SU-DHL-6 (cell line): ENCODE measurements around the gene ZBBX.

Source experiments
- H2AFZ ChIP-seq: fragments of 200-600 bp; sonication (generic); 2 replicates; pipeline ENCODE4 v1.6.1; 2014; ENCODE audit warnings: low read depth, mild to moderate bottlenecking, moderate library complexity, mixed read lengths, antibody characterized with exemption, low read length; ENCODE audit not compliant: severe bottlenecking
- H3F3A ChIP-seq: fragments of 200-600 bp; shearing (Covaris generic); 2 replicates; pipeline ENCODE4 v1.6.0; 2016; ENCODE audit warnings: antibody characterized with exemption, mild to moderate bottlenecking; ENCODE audit not compliant: insufficient read depth
- H3K27ac ChIP-seq: fragments of 200-600 bp; sonication (generic); 2 replicates; pipeline ENCODE4 v1.5.1; 2016; ENCODE audit warnings: low read depth, mild to moderate bottlenecking, low read length, moderate library complexity, mixed read lengths
- H3K27me3 ChIP-seq: fragments of 200-600 bp; sonication (generic), shearing (Covaris generic); 2 replicates; pipeline ENCODE4 v1.6.0; 2014; ENCODE audit warnings: mild to moderate bottlenecking, low read length
- H3K36me3 ChIP-seq: fragments of 200-600 bp; sonication (generic); 2 replicates; pipeline ENCODE4 v1.6.1; 2014; ENCODE audit warnings: mild to moderate bottlenecking, low read length, mixed read lengths
- H3K4me2 ChIP-seq: fragments of 300-600, 200-600 bp; shearing (Covaris generic), sonication (generic); 2 replicates; pipeline ENCODE4 v1.6.0; 2014; ENCODE audit warnings: low read length, low read depth, mild to moderate bottlenecking; ENCODE audit not compliant: poor library complexity, severe bottlenecking
- H3K4me3 ChIP-seq: fragments of 200-600 bp; sonication (generic); 2 replicates; pipeline ENCODE4 v1.5.1; 2014; ENCODE audit warnings: antibody characterized with exemption, low read length, mild to moderate bottlenecking, mixed read lengths; ENCODE audit not compliant: insufficient read depth, poor library complexity, severe bottlenecking
- H3K79me2 ChIP-seq: fragments of 200-600 bp; sonication (generic); 2 replicates; pipeline ENCODE4 v1.6.1; 2014; ENCODE audit warnings: mild to moderate bottlenecking, low read length, moderate library complexity; ENCODE audit not compliant: insufficient read depth
- H3K9ac ChIP-seq: fragments of 200-600 bp; sonication (generic); 2 replicates; pipeline ENCODE4 v1.7.0; 2014; ENCODE audit warnings: mild to moderate bottlenecking, low read length
- H3K9me2 ChIP-seq: fragments of 200-600 bp; sonication (generic); replicated peaks from 2 replicates; pipeline ENCODE4 v1.6.1; 2014; ENCODE audit warnings: low read length; ENCODE audit not compliant: insufficient read depth
- H3K9me3 ChIP-seq: fragments of 200-600 bp; sonication (generic); 2 replicates; pipeline ENCODE4 v1.6.1; 2014; ENCODE audit warnings: low read length, mixed read lengths; ENCODE audit not compliant: insufficient read depth
- H4K20me1 ChIP-seq: fragments of 200-600 bp; sonication (generic); 2 replicates; pipeline ENCODE4 v1.6.1; 2014; ENCODE audit warnings: low read depth, mild to moderate bottlenecking, antibody characterized with exemption, low read length, moderate library complexity, mixed read lengths
- EZH2phosphoT487 ChIP-seq: fragments of 200-600 bp; sonication (generic), shearing (Covaris generic); conservative IDR thresholded peaks from 2 replicates; pipeline ENCODE4 v1.6.1; 2018; ENCODE audit warnings: mild to moderate bottlenecking, antibody characterized with exemption, low read length, moderate library complexity, mixed read lengths
- TF ChIP-seq, protein P1 (sequence below): fragments of 200-600 bp; sonication (generic); IDR thresholded peaks from one replicate; pipeline ENCODE4 v1.5.1; 2017; ENCODE audit warnings: antibody characterized with exemption, mild to moderate bottlenecking, low read length, moderate library complexity; ENCODE audit not compliant: insufficient read depth, poor library complexity, severe bottlenecking

ZBBX gene

DNA sequence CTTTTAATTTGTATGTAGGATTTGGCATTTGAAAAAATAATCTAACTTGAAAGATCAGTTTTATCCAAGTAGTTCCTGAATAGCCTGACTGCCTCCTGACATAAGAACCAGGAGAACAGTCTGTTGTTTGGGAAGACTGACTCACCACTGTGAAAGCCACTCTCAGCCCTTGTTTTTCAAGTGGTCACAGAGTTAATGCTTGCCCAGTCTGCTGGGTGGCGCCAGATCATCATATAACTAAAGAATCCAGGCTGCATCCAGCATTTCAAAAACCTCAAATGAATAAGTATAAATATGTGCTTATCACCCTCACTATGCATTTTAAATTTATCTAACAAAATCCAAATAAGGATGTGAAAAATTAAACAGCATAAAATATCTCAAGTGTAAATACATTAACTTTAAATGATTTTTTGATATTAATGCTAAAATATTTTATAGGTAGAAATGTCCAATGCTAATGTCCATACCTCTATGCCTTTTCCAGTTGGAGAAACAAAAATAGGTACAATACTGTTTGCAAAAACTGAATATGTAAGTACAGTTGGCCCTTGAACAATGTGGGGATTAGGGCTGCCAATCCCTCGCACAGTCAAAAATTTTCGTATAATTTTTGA is 26.9 kb upstream of the ZBBX start:
- Histone ChIP-seq H4K20me1 (no peaks in the 10 kb centered on the region), H3K36me3 (no peaks in the 10 kb centered on the region), H3F3A (no peaks in the 10 kb centered on the region), H3K27me3 (no peaks in the 10 kb centered on the region), H3K79me2 (no peaks in the 10 kb centered on the region), H3K9ac (no peak overlapping the region), H3K27ac (no peak overlapping the region), H3K9me3 (no peaks in the 10 kb centered on the region), H3K9me2 (no peaks in the 10 kb centered on the region), H3K4me2 (no peak overlapping the region), H2AFZ (no peak overlapping the region), H3K4me3 (no peak overlapping the region)
- TF ChIP-seq, protein P1, sequence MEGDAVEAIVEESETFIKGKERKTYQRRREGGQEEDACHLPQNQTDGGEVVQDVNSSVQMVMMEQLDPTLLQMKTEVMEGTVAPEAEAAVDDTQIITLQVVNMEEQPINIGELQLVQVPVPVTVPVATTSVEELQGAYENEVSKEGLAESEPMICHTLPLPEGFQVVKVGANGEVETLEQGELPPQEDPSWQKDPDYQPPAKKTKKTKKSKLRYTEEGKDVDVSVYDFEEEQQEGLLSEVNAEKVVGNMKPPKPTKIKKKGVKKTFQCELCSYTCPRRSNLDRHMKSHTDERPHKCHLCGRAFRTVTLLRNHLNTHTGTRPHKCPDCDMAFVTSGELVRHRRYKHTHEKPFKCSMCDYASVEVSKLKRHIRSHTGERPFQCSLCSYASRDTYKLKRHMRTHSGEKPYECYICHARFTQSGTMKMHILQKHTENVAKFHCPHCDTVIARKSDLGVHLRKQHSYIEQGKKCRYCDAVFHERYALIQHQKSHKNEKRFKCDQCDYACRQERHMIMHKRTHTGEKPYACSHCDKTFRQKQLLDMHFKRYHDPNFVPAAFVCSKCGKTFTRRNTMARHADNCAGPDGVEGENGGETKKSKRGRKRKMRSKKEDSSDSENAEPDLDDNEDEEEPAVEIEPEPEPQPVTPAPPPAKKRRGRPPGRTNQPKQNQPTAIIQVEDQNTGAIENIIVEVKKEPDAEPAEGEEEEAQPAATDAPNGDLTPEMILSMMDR: peak; percentile 16
- TF ChIP-seq EZH2phosphoT487: no peak

DNA sequence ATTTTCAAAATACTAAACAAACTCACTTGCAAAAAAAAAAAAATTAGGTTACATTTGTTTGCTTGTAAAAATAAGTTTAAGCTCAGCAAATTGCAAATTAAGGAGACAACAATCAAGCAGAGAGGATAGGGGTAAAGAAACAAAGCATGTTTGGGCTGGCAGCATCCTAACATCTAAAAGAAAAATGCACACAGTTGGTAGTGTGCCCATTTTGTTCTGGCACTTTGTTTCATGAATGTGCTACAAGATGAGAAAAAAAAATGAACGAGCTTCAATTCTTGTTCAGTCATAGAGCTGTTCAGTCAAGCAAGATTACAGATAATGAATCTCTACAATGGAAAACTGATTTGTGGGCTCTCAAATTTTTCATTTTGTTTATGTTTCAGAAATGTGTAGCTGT is 17.7 kb upstream of the ZBBX start:
- H3K27me3 ChIP-seq: no peaks in the 10 kb centered on the region
- no peak overlapping the region for H3K9ac ChIP-seq
- no peaks in the 10 kb centered on the region for H3K9me3 ChIP-seq
- H3K4me3 ChIP-seq: no peak overlapping the region
- no peak overlapping the region for H3K27ac ChIP-seq
- no peaks in the 10 kb centered on the region for H4K20me1 ChIP-seq
- H3K4me2 ChIP-seq: no peak overlapping the region
- TF ChIP-seq EZH2phosphoT487: no peak
- TF ChIP-seq, protein P1: no peak
- no peaks in the 10 kb centered on the region for H3K9me2 ChIP-seq
- H2AFZ ChIP-seq: no peak overlapping the region
- H3F3A ChIP-seq: no peaks in the 10 kb centered on the region
- H3K36me3 ChIP-seq: no peaks in the 10 kb centered on the region
- H3K79me2 ChIP-seq: no peaks in the 10 kb centered on the region

DNA sequence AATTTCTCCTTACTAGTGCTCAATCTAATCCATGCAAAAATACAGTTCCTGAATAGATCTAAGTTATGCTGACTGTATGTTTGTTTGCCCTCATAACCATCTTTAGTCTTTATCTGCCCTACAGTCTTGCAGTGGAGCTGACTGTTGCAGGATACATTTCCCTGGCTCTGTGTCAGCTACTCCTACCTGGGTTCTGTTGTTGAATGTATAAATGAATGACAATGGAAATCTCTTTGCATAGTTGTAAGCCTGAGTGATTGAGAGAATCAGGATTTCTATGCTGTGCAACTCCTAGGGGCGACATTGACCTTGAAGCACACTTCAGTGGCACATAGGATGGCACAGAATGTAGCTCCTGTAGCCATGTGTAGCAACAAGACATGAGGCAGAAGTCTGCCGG is 16.0 kb upstream of the ZBBX start:
- Histone ChIP-seq H3F3A (no peaks in the 10 kb centered on the region), H3K9me2 (no peaks in the 10 kb centered on the region), H2AFZ (no peak overlapping the region), H3K27ac (no peak overlapping the region), H3K9ac (no peak overlapping the region), H3K9me3 (no peaks in the 10 kb centered on the region), H3K4me3 (no peak overlapping the region), H3K4me2 (no peak overlapping the region), H3K79me2 (no peaks in the 10 kb centered on the region), H3K27me3 (no peaks in the 10 kb centered on the region), H4K20me1 (no peaks in the 10 kb centered on the region), H3K36me3 (no peaks in the 10 kb centered on the region)
- TF ChIP-seq EZH2phosphoT487: no peak
- TF ChIP-seq, protein P1: no peak
